Ovary (tissue), 9 donors: ENCODE measurements around the gene ACER2. TPM values are rescaled to one million over a fixed set of nuclear protein-coding genes. Genes with fewer than 3 reads are reported as not detected.

ENCODE experiments used
- DNase-seq, 5 donors: peaks; one replicate each; pipeline ENCODE4 v3.0.0-alpha.2; 2019 to 2020
- H3K27ac ChIP-seq, 2 donors: fragments of 200-600 bp; one replicate each; pipeline versions ENCODE4 v1.5.1 to v1.8.0; 2019 to 2022
- H3K27me3 ChIP-seq: fragments of 200-600 bp; one replicate; pipeline ENCODE4 v1.8.0; 2022
- H3K36me3 ChIP-seq: fragments of 200-600 bp; sonication (generic); one replicate; pipeline ENCODE4 v1.5.1; 2019
- H3K4me1 ChIP-seq: one replicate; pipeline ENCODE4 v1.8.1; 2013; ENCODE audit warnings: mild to moderate bottlenecking, moderate library complexity; ENCODE audit not compliant: insufficient read depth
- H3K4me3 ChIP-seq: fragments of 200-600 bp; sonication (generic); one replicate; pipeline ENCODE4 v1.5.1; 2017
- H3K9me3 ChIP-seq, 2 donors: fragments of 200-600 bp in 1 of 2; sonication (generic) in 1 of 2; one replicate each; pipeline versions ENCODE4 v1.5.1 to v1.8.1; 2013 to 2019; ENCODE audit warnings: mild to moderate bottlenecking in 1 of 2, moderate library complexity in 1 of 2
- CTCF ChIP-seq, 3 donors: fragments of 450-650 bp in 2 of 3; fragments of 200-600 bp in 1 of 3; IDR thresholded peaks; one replicate each; pipeline versions ENCODE4 v1.5.1 to v1.8.0; 2016 to 2022; ENCODE audit warnings: antibody characterized with exemption in 3 of 3, mild to moderate bottlenecking in 1 of 3
- EP300 ChIP-seq: sonication (generic); formaldehyde crosslinking; IDR thresholded peaks from one replicate; pipeline ENCODE4 v1.6.1; 2017; ENCODE audit warnings: antibody characterized with exemption
- POLR2A ChIP-seq: fragments of 450-650 bp; IDR thresholded peaks from one replicate; pipeline ENCODE4 v1.6.1; 2017; ENCODE audit warnings: antibody characterized with exemption, mild to moderate bottlenecking, moderate library complexity
- WGBS, 3 donors: extraction: QIAGEN DNeasy Blood & Tissue Kit in 1 of 3; methylation state at CpG; one replicate each; pipeline versions ENCODE4 v1.1.5 to v1.1.7; 2013 to 2017; 5-methylcytosine and 5-hydroxymethylcytosine counted together
- intact Hi-C, 4 donors: fragments of 100-400 bp; cut with DNase I; formaldehyde crosslinking; loops; one replicate each; pipeline versions ENCODE4 v1.11.0 to v1.15.1; 2022 to 2023
- polyA plus RNA-seq, 2 donors: library from polyadenylated mRNA; stranded (reverse); fragments of 200-250 nt in 1 of 2; fragments of 350-450 nt in 1 of 2; fragmentation: Illumina TruSeq in 1 of 2; extraction: RNeasy Lipid Tissue Mini Kit (QIAGEN cat#74804) in 1 of 2; gene quantifications; one replicate each; pipeline ENCODE4 v1.2.3, GENCODE V29; 2013 to 2014
- total RNA-seq, 7 donors: library from RNA; depleted of rRNA in 2 of 7; stranded (reverse); fragments of >200 nt in 2 of 7; fragmentation: NEBNext Ultra II Directional in 3 of 7; extraction: Animal tissue kit (Norgen Biotek cat#: 25700) in 3 of 7; gene quantifications; one replicate each; pipeline versions ENCODE4 v1.1.0 to v1.2.4, GENCODE V29; 2016 to 2023
- donor health status: DM: no; HTN: no; CAD: no; lungs with moderate emphysema.
- donor health status: DM: no; HTN: no; CAD: no.
- donor health status: Bipolar disorder and iron deficiency.
- donor health status: DM: yes; HTN: yes; CAD: no.
- donor health status: DM: no; HTN: no; CAD: no.
- donor health status: DM: yes; HTN: yes; CAD: no.

Gene ACER2
- total and polyA plus RNA-seq, 9 donors, result 0.80 to 10.0 (median 3.0) TPM

- no peaks in the 10 kb centered on the region for H3K36me3 ChIP-seq
- H3K27me3 ChIP-seq, result no peaks in the 10 kb centered on the region
- intact Hi-C loops, result loop anchor here in 1 of 4 donors (10.0 kb wide), 1 partner anchor 435 kb away; no protein-coding TSS in a partner anchor
- no peak for DNase-seq
- 87 to 93% (median 90%) methylated on average over 8 of the region's 8 CpGs for WGBS, 3 donors
- H3K4me1 ChIP-seq, result peaks cover 3% of the 10 kb centered on the region
- H3K9me3 ChIP-seq, result no peaks in the 10 kb centered on the region
- no peak overlapping the region for H3K4me3 ChIP-seq
- TF ChIP-seq POLR2A (no peak), EP300 (no peak), CTCF (IDR thresholded peaks at IDR 0.05) (no peak)
- no peak overlapping the region for H3K27ac ChIP-seq
Measured at GRCh38 chr9:19490269-19490668, 81.5 kb downstream of the ACER2 start.

- no peak overlapping the region for H3K4me3 ChIP-seq
- intact Hi-C loops, result loop anchor here in 1 of 4 donors (10.0 kb wide), 1 partner anchor 434 kb away; no protein-coding TSS in a partner anchor
- H3K27me3 ChIP-seq, result no peaks in the 10 kb centered on the region
- TF ChIP-seq CTCF (IDR thresholded peaks at IDR 0.05) (no peak), EP300 (no peak)
- H3K27ac ChIP-seq, result no peak overlapping the region
- H3K9me3 ChIP-seq, result no peaks in the 10 kb centered on the region
- H3K36me3 ChIP-seq, result no peaks in the 10 kb centered on the region
- H3K4me1 ChIP-seq, result peaks cover 3% of the 10 kb centered on the region
- DNase-seq, result no peak
Measured at GRCh38 chr9:19490828-19491227, 82.0 kb downstream of the ACER2 start.

- peaks cover 3% of the 10 kb centered on the region for H3K4me1 ChIP-seq
- H3K27ac ChIP-seq, result no peak overlapping the region
- H3K4me3 ChIP-seq, result no peak overlapping the region
- no peak for TF ChIP-seq EP300
- TF ChIP-seq POLR2A, result no peak
- TF ChIP-seq CTCF (IDR thresholded peaks at IDR 0.05), result no peak
- 70 to 76% (median 71%) methylated on average over 4 of the region's 4 CpGs for WGBS, 3 donors
- intact Hi-C loops, result loop anchor here in 1 of 4 donors (10.0 kb wide), 1 partner anchor 432 kb away; no protein-coding TSS in a partner anchor
- H3K36me3 ChIP-seq, result no peaks in the 10 kb centered on the region
- no peaks in the 10 kb centered on the region for H3K9me3 ChIP-seq
- DNase-seq, result no peak
- no peaks in the 10 kb centered on the region for H3K27me3 ChIP-seq
Measured at GRCh38 chr9:19492775-19493173, 84.0 kb downstream of the ACER2 start.

- intact Hi-C loops, result loop anchor here in 1 of 4 donors (10.0 kb wide), 1 partner anchor 432 kb away; no protein-coding TSS in a partner anchor
- H3K36me3 ChIP-seq, result no peaks in the 10 kb centered on the region
- H3K4me3 ChIP-seq, result peak overlapping the region; percentile 32
- H3K4me1 ChIP-seq, result peaks cover 3% of the 10 kb centered on the region
- no peak for TF ChIP-seq EP300
- TF ChIP-seq CTCF (IDR thresholded peaks at IDR 0.05), result peak; percentile 16 to 62 (median 42)
- TF ChIP-seq POLR2A, result no peak
- DNase-seq, result peak; percentile 45 to 69 (median 47)
- no peaks in the 10 kb centered on the region for H3K27me3 ChIP-seq
- no peaks in the 10 kb centered on the region for H3K9me3 ChIP-seq
- 1 to 2% (median 2%) methylated on average over 19 of the region's 19 CpGs for WGBS, 3 donors
- no peak overlapping the region for H3K27ac ChIP-seq
Measured at GRCh38 chr9:19493174-19493811, 84.5 kb downstream of the ACER2 start.
